Measurements from ENCODE around the gene BHLHA9. TPM values are rescaled to one million over a fixed set of nuclear protein-coding genes. Genes with fewer than 3 reads are reported as not detected.

BHLHA9 gene
- total RNA-seq (2021; ENCODE audit: unreplicated experiment), result 0.21 TPM
- polyA plus RNA-seq (2012; ENCODE audit: insufficient read length), result not detected
- Bru-seq, nascent RNA, result not detected
- BruChase-seq, experiment 1, labeled RNA remaining after a 2-hour chase, result not detected
- not detected for BruChase-seq, experiment 2, labeled RNA remaining after a 6-hour chase
- long read RNA-seq, result 0 reads

DNA sequence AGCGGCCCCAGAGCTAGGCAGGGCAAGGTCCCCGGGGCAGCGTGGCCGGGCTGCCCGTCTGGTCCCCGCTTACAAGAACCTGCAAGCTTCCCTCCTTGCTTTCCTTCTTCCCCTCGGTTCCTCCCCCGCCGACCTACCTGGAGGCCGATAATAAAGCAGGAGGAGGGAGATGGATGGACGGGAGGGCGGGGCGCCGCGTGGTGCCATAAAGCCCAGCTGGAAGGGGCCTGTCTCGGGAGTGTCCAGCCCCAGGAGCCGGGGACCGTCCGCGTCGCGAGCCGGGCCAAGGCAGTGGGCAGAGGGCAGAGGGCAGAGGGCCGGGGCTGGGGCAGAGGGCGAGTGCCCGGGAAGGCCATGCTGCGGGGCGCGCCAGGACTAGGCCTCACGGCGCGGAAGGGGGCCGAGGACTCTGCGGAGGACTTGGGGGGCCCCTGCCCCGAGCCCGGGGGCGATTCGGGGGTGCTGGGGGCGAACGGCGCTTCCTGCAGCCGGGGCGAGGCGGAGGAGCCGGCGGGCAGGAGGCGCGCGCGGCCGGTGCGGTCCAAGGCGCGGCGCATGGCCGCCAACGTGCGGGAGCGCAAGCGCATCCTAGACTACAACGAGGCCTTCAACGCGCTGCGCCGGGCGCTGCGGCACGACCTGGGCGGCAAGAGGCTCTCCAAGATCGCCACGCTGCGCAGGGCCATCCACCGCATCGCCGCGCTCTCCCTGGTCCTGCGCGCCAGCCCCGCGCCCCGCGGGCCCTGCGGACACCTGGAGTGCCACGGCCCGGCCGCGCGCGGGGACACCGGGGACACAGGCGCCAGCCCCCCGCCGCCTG lies at the start of gene BHLHA9:
TSS of gene BHLHA9 (plus strand) at position 235 of the 820 bp plus-strand sequence. CDS start at position 355, 120 bp downstream.
- no TSS peak for BruUV-seq (replicated peaks)
- ChIA-PET CTCF (interaction anchor here (0.5 kb wide), 1 partner anchor 14 kb away, joined by 4 read pairs; no protein-coding TSS in a partner anchor), POLR2A (no interaction called here)
- DNase-seq (ENCODE audit: low read depth, low spot score), result no peak
- Histone ChIP-seq H3K36me3 (ENCODE audit: control insufficient read depth, insufficient read depth, low read length) (no peaks in the 10 kb centered on the region), H3K9me3 (ENCODE audit: control insufficient read depth, insufficient read depth, low read depth, low read length) (no peaks in the 10 kb centered on the region), H3K27me3 (ENCODE audit: control insufficient read depth, insufficient read depth, low read length) (no peaks in the 10 kb centered on the region), H3K4me3 (ENCODE audit: low read depth in 2 of 2, low read length in 2 of 2) (no peak within 1 kb of the TSS), H3K4me1 (ENCODE audit: control insufficient read depth, insufficient read depth, low read length) (peaks cover 7% of the 10 kb centered on the region; the same call in 1 of the 2 replicates), H3K27ac (ENCODE audit: low read length) (no peak within 1 kb of the TSS)
- intact Hi-C loops (cut with micrococcal nuclease; ENCODE audit: unreplicated experiment) (no loop called here), in situ Hi-C loops (cut with HindIII; ENCODE audit: low pct_unique_long_range_greater_than_20kb, low sequenced_read_pairs) (no loop called here)
- no peak for ATAC-seq
- TF ChIP-seq SIN3A (IDR thresholded peaks at IDR 0.05; ENCODE audit: borderline replicate concordance, insufficient read depth, low read depth, low read length) (no peak), POLR2AphosphoS5 (IDR thresholded peaks at IDR 0.05; ENCODE audit: low read depth, low read length) (no peak), TCF7L2 (IDR thresholded peaks at IDR 0.05; ENCODE audit: low read depth, low read length) (no peak), REST (IDR thresholded peaks at IDR 0.05; ENCODE audit: insufficient read depth in 1 of 2, low read depth in 2 of 2, low read length in 1 of 2) (no peak), CTCF (IDR thresholded peaks at IDR 0.05) (no peak)

DNA sequence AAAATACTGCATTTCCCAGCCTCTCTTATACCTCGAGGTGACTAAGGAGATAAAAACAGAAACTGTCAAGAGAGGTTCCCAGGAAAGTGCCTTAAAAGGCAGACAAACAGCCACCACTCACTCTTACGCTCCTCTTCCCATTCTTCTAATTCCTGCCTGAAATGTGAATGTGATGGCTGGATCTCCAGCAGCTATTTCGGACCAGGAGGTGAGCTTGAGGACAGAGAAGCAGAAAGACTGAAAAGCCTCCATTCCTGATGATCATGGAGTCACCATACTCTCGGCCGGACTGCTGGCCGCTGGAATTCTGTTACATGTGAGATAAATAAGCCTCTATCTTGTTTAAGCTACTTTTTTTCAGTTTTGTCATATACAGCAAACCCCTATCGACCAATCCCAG lies 49.0 kb upstream of the BHLHA9 start:
- ChIA-PET POLR2A (no interaction called here), CTCF (no interaction called here)
- DNase-seq (ENCODE audit: low read depth, low spot score) (no peak), ATAC-seq (no peak)
- BruUV-seq (replicated peaks), result no TSS peak
- no peak for TF ChIP-seq POLR2AphosphoS5 (IDR thresholded peaks at IDR 0.05; ENCODE audit: low read depth, low read length)
- TF ChIP-seq SIN3A (IDR thresholded peaks at IDR 0.05; ENCODE audit: borderline replicate concordance, insufficient read depth, low read depth, low read length), result no peak
- H3K4me3 ChIP-seq (ENCODE audit: low read depth in 2 of 2, low read length in 2 of 2), result no peak overlapping the region
- H3K4me1 ChIP-seq (ENCODE audit: control insufficient read depth, insufficient read depth, low read length), result no peaks in the 10 kb centered on the region; the same call in 1 of the 2 replicates
- intact Hi-C loops (cut with micrococcal nuclease; ENCODE audit: unreplicated experiment), result no loop called here
- no peaks in the 10 kb centered on the region for H3K9me3 ChIP-seq (ENCODE audit: control insufficient read depth, insufficient read depth, low read depth, low read length)
- no peaks in the 10 kb centered on the region for H3K36me3 ChIP-seq (ENCODE audit: control insufficient read depth, insufficient read depth, low read length)
- H3K27ac ChIP-seq (ENCODE audit: low read length), result no peak overlapping the region
- H3K27me3 ChIP-seq (ENCODE audit: control insufficient read depth, insufficient read depth, low read length), result no peaks in the 10 kb centered on the region
- in situ Hi-C loops (cut with HindIII; ENCODE audit: low pct_unique_long_range_greater_than_20kb, low sequenced_read_pairs), result no loop called here

Measured in Panc1 (cell line).